Measurements from ENCODE around the gene EXOC6B.

The EXOC6B gene

DNA sequence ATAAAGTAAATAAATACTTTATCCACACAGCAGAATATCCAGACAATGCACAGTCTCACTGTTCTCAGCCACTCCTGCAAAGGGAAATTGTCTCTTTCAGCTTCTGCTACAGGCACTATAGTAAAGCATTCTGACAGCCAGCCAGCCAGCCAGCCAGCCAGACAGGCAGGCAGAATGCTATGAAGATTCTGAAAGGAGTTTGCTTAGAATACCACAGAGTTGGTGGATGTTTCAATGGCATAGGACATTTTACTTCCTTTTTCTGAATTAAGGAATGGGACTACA, 562.1 kb downstream of the EXOC6B start:
- DNase-seq: no peak

DNA sequence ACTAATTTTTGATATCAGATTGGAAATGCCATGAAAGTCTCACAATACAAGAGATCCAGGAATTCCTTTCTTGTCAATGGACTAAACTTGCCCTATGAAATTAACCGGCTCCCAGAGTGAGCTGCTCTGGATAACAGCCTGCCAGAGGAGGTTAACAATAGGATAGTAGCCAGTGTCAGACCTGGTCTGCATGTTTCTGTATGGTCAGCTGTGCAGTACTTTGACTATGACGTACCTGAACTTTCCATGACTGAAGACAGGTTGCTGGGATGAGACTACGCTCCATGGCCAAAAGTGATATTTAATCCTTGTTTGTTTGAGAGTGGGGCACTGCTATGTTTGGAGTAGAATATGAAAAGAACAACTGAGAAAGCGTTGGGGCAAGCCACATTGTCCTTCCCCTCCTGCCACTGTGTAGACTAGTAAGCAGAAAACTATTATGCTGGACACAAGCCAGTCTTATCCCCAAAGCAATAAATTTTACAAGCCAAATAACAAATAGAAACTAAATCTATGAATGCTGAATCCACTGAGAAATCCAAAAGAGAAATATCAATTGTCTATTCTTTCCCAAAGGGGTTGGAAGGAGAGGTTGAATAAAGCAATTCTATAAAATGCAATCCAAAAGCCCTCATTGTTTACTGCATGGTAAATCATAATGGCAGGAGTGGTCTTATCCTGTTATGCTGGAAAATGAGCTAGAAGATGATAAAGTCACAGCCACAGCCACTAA, 562.6 kb downstream of the EXOC6B start:
- no peak for DNase-seq

DNA sequence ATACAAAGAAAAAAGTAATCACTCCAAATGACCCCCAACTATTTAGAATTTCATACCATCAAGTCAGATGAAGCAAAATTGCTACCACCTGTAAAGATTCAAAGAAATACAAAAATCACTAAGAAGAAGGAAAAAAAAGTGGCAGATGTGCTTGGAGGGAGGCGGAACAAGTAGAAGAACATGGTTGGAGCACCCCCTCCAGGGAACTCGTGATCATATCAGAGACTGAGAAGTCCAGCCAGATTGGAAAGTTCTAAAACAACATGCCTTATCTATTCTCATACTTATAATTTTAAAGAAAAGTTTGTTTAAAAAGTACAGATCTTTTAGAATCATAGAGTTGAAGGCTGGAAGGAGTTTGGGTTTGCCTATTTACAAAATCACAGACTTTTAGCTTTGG, 564.8 kb downstream of the EXOC6B start:
- DNase-seq: no peak

DNA sequence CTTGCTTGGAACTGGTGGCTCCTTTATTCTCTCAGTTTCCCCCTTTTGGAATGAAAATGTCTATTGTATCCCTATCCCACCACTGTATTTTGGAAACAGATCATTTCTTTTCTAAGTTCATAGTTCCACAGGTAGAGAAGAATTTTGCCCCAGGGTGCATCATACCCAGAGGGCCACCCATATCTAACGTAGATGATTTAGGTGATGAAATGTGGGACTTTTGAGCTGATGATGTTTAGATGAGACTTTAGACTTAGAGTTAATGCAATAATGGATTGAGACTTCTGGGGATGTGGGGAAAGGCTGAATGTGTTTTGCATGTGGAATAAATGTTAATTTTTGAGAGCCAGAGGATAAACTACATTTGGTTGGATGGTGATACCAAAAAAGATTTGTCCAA, 570.3 kb downstream of the EXOC6B start:
- DNase-seq: no peak

DNA sequence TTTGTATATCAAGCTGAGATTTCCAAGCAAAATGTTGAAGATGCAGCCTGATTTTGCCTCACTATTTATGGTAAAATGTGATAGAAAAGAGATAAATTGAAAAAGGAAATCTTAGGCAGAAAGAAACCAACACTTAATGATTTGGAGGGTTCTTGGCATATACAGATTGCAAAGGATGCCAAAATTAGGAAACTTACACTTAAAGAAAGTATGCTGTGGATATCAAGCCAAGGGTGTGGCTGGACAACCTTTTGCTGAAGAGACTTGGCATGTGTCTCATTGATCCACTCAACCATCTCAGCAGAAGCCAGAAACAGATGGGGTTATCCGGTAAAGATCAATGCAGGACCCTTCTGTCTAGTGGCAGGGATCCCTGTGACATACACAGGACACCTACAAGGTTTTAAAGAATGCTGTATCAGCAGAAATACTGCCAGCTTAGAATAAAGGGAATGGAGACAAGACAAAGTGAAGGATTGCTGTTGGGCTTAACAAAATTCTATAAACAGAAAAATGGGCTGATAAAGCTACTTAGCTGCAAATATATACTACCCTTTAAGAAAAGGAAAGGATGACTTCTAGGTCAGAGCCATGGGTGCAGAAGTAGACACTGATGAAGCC, 570.9 kb downstream of the EXOC6B start:
- DNase-seq: no peak

DNA sequence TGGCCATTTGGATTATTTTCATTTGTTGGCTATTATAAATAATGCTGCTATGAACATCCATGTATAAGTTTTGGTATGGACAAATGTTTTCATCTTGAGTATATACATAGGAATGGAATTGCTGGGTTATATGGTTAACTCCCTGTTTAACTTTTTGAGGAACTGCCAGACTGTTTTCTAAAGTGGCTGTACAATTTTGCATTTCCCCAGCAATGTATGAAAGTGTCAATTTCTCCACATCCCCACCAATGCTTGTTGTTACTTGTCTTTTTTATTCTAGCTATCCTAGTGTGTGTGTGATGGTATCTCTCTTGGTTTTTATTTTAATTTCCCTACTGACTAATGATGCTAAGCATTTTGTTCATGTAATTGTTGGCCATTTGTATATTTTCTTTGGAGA, 587.5 kb downstream of the EXOC6B start:
- DNase-seq: no peak

DNA sequence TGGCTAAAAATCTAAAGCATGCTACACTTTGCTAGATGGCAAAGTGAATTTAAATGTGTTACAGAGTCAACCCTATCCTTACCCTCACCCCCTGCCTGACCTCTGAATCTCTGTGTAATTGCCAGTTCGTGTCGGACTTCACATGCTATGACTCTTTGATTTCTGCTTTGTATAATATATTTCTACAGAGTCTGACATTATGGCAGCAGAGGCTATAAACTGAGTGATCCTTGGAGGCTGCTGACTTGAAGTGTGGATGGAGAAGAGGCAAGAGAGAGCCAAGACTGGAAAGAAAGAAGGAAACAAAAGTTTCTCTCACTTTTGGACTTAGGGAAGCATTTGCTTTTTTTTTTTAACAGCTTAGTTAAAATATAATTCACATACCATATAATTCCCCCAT, 588.3 kb downstream of the EXOC6B start:
- DNase-seq: no peak

DNA sequence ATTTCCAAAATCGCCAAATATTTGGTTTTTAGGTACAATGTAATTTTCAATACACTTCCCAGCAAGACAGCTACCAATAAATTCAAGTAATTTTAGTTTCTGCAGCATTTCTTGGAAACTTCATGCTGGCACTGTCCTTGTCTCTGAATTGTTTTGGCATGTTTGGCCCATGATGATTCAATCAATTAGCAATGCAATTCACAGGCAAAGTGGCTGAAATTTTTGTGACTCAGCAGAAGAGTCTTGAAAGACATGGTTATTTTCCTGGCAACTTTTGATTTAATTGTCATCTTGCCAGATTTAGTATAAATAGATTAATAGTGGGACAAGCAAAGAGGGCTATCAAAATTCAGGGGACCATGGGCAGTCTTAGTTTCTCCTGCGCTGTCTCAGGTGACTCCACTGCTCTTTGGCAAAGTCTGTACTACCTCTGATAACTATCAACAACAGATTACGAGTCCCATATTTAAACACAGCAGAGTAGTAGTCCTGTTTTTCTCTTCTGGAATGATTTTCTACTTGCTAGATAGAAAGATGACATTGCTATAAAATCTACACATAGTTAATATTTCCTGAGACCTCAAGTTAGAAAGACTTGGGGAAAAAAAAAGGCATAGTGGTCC, 589.3 kb downstream of the EXOC6B start:
- no peak for DNase-seq

DNA sequence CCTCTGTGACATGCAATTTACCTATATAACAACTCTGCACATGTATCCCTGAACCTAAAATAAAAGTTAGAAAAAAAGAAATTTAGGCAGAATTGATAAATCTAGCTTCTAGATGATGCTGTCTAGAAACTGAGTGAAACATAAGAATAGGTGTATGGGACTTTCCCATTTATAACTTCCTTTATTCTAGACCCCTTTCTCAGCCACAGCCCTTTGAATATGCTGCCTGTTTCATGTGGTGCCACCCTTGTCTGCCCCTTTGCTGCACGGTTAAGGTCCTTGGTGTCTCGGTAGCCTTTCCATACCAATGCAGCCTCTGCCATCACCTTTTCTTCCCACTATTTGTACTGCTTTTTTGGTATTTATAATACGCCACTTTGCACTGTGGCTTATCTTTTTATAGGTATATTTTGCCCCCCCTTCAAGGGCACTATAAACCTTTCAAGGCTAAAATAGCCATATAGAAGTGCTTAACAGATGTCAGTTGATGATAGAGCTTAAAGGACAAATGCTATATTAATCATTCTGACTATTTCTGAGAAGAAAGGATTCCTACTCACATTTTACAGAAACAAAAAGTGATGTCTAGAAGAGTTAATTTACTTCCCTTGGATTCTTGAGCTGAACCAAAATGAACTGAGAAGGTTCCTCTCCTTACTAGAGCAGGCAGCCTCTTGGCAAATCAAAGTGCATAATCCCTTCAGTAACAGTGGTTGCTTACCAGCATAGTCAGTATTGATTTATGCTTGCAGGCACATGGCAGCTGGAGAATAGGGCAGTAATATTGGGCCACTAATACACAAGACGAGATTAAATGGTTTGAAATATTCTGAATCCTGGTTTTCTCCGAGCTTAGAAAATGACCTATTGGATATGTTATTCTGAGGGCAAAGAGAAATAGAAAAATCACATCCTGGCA, 590.1 kb downstream of the EXOC6B start:
- no peak for DNase-seq

DNA sequence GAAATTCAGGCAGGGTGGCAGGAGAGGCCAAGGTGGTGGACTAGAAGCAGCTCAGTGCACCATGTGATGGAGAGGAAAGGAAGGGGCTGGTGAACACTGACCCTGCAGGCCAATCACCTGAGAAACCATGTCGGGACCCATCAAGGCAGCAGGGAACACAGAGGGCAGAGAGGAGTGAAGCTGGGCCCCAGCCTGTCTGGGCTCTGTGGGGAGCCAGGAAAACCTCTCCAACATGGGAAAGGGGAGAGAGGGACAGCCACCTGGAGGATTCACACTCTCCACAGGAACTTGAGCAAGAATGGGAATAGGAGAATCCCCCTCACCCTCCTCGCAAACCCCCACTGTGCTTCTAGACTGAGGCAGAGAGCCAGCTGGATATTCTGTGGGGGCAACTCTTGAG, 592.6 kb downstream of the EXOC6B start:
- no peak for DNase-seq

DNA sequence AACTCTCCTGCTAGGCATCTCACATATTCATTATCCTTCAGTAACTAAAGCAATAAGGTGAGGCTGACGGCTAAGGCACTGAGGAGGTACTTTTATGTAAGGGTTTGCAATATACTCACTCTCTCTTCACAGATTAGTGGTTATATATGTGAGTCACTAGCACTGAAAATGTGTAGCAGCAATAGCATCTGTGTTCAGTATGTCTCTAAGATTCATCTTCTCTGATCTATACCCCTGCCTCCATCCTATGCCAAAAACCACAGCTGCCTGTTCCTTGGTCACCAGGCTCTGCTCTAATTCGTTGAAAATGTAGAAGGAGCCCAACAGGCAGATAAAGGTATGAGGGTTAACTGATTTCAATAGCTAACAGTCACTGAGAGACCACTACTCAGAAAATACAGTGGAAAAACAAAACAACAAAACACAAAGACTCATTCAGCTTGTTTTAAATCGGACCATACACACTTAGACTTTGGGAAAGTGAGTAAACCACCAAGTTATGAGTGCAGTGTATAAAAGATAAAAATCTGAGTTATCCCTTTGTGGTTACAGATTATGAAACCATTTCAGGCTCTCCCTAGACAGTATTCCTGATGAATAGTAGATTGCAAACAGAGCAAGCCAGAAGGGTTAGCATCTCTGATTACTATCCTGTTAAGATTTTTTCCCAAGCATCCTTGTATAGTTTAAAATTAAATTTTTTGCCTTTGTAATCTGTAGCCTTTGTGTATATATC, 602.8 kb downstream of the EXOC6B start:
- DNase-seq: no peak

DNA sequence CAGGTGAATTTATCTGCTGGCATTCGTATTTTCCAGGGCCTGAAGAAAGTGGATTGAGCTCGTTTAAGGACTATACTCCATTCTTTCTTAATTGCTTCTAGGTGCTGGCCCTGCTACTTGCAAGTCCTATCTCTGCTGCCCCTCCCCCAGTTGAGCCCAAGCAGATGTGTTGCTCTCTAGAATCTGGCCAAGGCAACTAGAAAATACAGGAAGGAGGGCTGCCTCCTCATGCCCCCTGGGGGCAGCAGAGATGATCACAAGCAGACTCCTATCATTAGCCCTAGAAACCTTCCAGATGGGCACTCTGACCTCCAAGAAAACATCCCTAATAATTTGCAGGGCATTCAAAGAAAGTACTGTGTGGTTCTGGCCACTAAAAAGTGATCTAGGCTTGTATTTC, 605.7 kb downstream of the EXOC6B start:
- DNase-seq: no peak

DNA sequence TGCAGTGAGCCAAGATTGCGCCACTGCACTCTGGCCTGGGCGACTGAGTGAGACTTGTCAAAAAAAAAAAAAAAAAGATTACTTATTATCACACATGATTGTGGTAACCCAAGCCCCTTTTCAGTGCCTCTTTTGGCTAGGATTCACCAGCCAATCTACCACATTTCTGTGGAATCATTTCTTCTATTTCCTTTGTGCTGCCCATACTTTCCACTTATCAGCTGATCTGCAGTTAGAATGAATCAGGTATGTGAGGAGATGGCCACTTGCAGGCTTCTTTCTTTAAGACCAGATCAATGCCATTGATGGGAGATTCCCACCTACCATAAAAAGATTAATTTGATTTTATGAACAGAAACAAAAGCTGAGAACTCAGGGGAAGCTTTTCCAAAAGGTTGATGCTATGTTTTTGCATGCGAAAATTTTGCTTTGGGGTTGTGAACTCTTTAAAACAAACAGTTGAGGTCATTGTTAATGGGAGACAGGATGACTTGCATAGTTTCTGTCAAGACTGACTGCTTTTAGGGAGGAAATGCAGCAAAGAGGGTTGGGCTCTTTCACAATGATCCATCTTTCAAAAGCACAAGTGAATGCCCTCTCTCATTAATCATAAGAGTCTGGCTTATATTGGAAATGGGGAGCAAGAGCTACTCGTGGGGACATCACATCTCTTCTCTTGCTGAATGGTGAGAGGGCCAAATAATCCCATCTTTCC, 611.2 kb downstream of the EXOC6B start:
- DNase-seq: no peak

DNA sequence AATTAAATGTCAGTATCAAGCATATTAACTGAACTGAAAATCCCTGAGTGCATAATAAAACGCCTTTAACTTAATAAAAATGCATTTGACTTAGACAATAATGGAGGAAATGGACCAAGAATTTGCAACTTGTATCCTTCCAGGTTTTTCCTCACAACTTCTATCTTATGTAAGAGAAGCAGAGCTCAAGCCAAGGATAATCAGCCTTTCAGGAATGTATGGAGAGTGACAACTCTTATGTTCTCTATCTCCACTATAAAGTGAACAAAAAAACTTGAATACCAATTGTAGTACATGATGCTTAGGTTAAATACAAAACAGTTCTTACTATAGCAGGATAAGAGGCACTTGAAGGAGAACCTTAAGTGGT, 613.4 kb downstream of the EXOC6B start:
- no peak for DNase-seq

DNA sequence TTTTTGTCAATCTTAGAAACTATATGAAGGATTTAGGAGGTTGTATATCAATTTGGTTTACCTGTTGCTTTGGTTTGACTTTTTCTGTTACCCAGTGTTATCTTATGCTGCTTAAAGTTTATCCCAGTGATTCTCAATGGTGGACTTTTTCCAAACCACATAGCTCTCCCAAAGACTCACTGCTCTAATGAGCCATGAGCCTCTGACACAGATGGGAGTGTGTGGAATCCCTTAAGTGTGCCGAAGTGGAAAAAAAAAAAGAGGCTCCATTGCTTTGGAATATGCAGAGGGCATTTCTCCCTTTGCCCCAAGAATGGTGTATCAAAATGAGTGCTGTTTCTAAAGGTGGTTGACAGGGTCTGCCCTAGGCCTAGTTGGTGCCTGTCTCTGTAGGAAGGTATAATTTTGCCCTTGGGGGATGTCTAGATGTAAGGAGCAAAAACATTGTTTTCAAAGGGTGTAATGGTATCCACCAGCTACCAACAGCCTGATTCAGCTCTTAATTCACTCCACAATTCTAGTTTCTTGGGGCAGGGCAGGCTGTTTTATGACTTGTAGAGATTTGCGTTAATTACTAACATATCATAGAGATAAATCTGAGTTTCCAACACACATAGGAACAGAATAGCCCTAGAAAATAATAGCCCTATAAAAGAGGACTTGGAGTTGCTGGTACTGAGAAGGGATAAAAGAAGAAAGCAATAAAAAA, 613.9 kb downstream of the EXOC6B start:
- DNase-seq: no peak

DNA sequence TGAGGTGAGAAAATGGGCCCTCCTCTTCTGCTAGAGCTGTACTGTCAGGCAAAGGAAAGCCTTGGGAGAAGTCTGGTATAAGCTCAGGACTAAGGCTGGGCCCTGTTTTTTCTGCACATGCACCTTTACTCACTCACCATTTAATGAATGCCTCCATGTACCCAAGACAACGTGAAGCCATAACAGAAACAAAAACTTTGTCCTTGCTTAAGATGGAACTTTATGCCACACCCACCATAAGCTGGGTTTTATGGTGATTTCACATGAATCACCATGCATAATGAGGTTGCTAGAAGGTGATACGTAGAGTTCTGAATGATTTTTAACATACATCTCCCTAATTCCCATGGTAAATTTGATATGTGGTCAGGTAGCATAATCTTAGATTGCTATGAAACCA, 614.5 kb downstream of the EXOC6B start:
- DNase-seq: no peak

DNA sequence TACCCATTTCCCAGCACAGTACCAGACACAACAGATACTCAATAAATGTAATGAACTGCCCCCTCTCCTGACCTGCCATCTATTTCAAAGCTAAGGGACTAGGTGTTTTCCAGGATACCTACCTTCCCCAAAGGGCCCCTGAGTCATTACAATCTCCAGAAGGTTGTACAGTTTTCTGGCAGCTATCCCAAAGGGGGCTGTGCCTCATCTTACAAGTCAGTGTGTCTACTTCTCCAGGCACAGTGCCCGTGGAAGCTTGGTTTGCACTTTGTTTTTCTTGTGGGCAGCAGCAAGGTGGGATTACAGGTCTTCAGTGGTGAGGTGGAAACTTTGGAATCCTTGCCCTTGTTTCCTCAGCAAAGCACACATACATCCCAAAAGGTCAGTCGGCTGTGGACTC, 615.4 kb downstream of the EXOC6B start:
- DNase-seq: no peak

DNA sequence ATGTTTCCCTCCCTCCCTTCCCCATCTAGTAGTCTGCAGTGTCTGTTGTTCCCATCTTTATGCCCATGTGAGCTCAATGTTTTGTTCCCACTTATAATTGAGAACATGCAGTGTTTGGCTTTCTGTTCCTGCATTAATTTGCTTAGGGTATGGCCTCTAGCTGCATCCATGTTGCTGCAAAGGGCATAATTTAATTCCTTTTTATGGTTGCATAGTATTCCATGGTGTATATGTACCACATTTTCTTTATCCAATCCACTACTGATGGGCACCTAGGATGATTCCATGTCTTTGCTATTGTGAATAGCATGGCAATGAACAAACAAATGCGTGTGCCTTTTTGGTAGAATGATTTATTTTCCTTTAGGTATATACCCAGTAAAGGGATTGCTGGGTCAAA, 617.6 kb downstream of the EXOC6B start:
- DNase-seq: no peak

DNA sequence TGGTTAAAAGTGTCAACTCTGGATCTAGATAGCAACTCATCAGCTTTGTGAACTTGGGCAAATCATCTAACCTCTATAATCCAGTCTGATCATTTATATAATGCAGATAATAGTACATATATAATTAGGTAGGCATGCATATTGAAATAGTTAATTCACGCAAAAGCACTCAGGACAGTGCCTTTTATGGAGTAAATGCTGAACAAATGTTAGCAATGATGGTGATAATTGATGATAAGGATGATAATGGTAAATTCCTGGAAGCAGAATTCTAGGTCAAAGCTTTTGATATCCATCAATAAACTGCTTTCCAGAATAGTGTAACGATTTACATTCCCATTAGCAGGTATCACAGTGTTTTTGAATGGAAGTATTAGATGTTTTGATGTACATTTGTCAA, 618.5 kb downstream of the EXOC6B start:
- DNase-seq: no peak

DNA sequence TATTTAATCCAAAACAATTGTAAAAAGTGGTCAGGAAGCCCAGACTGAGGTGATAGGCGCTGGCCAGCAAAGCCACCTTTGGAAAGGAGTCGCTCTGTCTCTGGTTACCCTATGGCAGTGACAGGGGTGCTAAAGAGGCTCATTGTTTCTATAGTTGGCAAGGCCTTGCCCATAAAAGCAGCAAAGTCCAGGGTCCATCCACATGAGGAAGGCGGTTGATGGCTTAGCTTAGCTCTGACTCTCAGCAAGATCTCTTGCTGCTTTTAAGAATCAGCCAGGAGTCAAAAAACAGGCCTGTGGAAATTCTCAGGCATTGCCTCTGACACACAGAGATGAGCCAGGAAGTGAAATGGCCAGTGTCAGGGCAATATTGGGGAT, 620.3 kb downstream of the EXOC6B start:
- no peak for DNase-seq

DNA sequence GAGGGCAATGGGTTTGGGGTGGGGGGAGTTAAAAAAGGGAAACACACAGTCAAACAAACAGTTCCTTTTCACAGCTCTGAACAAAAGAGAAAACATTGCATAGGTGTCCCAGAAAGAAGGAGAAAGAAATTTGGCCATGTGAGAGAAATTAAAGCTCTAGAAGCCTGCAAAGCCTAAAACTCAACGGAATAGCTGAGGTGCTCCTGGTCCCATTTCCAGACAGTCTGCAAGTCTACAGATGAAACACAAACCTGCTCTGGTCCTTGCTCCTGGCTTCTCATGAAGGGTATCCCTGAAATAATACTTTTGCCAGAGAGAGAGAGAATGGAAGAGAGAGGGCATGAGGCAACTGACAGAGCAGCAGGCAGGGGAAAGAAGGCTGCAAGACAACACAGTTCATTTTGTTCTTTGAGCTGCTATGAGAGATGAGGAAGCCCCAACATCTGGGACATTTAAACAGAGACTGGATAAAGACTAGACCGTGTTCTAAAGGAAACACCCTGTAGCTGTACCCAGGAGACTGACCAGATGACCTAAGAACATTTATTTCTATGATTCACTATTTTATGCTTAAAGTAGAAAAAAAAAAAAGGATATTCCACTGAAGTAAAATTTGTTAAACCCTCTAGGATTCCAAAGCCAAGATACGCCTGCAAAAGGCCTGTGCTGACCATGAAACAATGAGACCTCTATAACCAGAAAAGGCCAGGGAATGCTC, 620.9 kb downstream of the EXOC6B start:
- DNase-seq: no peak

Data from right forelimb (tissue), 1 donor.